ENCODE data around the gene TASP1.

DNA sequence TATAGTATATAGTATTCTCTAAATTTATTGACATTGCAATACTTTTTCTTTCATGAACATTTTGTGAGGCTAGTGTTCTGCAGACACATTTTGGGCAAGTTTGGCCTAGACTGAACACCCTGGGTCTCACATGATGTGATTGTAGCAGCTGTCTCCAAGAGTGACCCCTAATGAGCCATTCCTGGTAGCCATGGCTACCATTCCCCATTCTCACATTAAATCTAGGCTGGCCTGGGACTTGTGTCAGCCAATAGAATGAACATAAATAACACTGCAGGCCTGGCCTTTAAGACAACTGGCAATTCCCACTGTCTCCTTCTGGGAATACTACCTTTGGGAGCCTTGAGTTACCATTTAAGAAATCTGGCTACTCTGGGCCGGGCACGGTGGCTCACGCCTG lies 38.0 kb upstream of the TASP1 start:
- TF ChIP-seq EZH2phosphoT487 (IDR thresholded peaks at IDR 0.05; ENCODE audit: insufficient read depth, low read depth): no peak
- no peak for TF ChIP-seq EZH2 (IDR thresholded peaks at IDR 0.05; ENCODE audit: insufficient read depth, poor library complexity, severe bottlenecking)
